Neuron (in vitro differentiated cells): ENCODE data around the gene OSBPL1A.

ENCODE experiments used
- H2AFZ ChIP-seq: one replicate; pipeline ENCODE4 v1.6.1; 2013; ENCODE audit warnings: low read depth, mild to moderate bottlenecking, inconsistent platforms, low read length, moderate library complexity
- H3K27me3 ChIP-seq: one replicate; pipeline ENCODE4 v1.6.1; 2013; ENCODE audit warnings: low read length; ENCODE audit not compliant: insufficient read depth
- H3K36me3 ChIP-seq: one replicate; pipeline ENCODE4 v1.6.1; 2013; ENCODE audit warnings: low read length; ENCODE audit not compliant: insufficient read depth
- H3K4me1 ChIP-seq: one replicate; pipeline ENCODE4 v1.6.1; 2013; ENCODE audit warnings: low read length; ENCODE audit not compliant: insufficient read depth
- H3K4me3 ChIP-seq: 2 replicates; pipeline ENCODE4 v1.5.1; 2013; ENCODE audit warnings: mild to moderate bottlenecking, low read length, moderate library complexity
- H3K9me3 ChIP-seq: one replicate; pipeline ENCODE4 v1.6.1; 2013; ENCODE audit warnings: low read length

OSBPL1A gene

GRCh38 chr18:24267878-24268277 is 129.7 kb downstream of the OSBPL1A start:
- Histone ChIP-seq H2AFZ (no peak overlapping the region), H3K4me1 (peaks cover 27% of the 10 kb centered on the region), H3K4me3 (no peak overlapping the region), H3K27me3 (no peaks in the 10 kb centered on the region), H3K36me3 (peaks cover 5% of the 10 kb centered on the region), H3K9me3 (no peaks in the 10 kb centered on the region)

GRCh38 chr18:24266131-24266530 is 131.5 kb downstream of the OSBPL1A start:
- no peaks in the 10 kb centered on the region for H3K9me3 ChIP-seq
- no peak overlapping the region for H3K4me3 ChIP-seq
- H3K27me3 ChIP-seq: no peaks in the 10 kb centered on the region
- no peak overlapping the region for H2AFZ ChIP-seq
- H3K4me1 ChIP-seq: peaks cover 22% of the 10 kb centered on the region
- H3K36me3 ChIP-seq: peaks cover 5% of the 10 kb centered on the region

GRCh38 chr18:24265502-24266064 is 132.0 kb downstream of the OSBPL1A start:
- Histone ChIP-seq H2AFZ (no peak overlapping the region), H3K4me3 (no peak overlapping the region), H3K9me3 (no peaks in the 10 kb centered on the region), H3K4me1 (peaks cover 17% of the 10 kb centered on the region), H3K36me3 (peaks cover 5% of the 10 kb centered on the region), H3K27me3 (no peaks in the 10 kb centered on the region)

GRCh38 chr18:24263050-24263449 is 134.6 kb downstream of the OSBPL1A start:
- Histone ChIP-seq H2AFZ (no peak overlapping the region), H3K4me3 (no peak overlapping the region), H3K27me3 (no peaks in the 10 kb centered on the region), H3K4me1 (no peaks in the 10 kb centered on the region), H3K36me3 (peaks cover 5% of the 10 kb centered on the region), H3K9me3 (no peaks in the 10 kb centered on the region)

GRCh38 chr18:24262087-24262486 is 135.5 kb downstream of the OSBPL1A start:
- Histone ChIP-seq H3K9me3 (peaks cover 1% of the 10 kb centered on the region), H3K27me3 (no peaks in the 10 kb centered on the region), H2AFZ (no peak overlapping the region), H3K4me3 (no peak overlapping the region), H3K4me1 (no peaks in the 10 kb centered on the region), H3K36me3 (peaks cover 5% of the 10 kb centered on the region)

GRCh38 chr18:24259869-24260641 is 137.6 kb downstream of the OSBPL1A start:
- Histone ChIP-seq H3K36me3 (no peaks in the 10 kb centered on the region), H3K4me1 (no peaks in the 10 kb centered on the region), H3K4me3 (no peak overlapping the region), H2AFZ (no peak overlapping the region), H3K9me3 (peaks cover 2% of the 10 kb centered on the region), H3K27me3 (no peaks in the 10 kb centered on the region)

- Histone ChIP-seq H3K9me3 (peaks cover 8% of the 10 kb centered on the region), H3K36me3 (no peaks in the 10 kb centered on the region), H2AFZ (no peak overlapping the region), H3K4me1 (no peaks in the 10 kb centered on the region), H3K27me3 (no peaks in the 10 kb centered on the region), H3K4me3 (no peak overlapping the region)
These were observed 143.6 kb downstream of the OSBPL1A start for GRCh38 chr18:24254071-24254470.

GRCh38 chr18:24249716-24250115 is 147.9 kb downstream of the OSBPL1A start:
- H3K4me3 ChIP-seq: no peak overlapping the region
- no peaks in the 10 kb centered on the region for H3K4me1 ChIP-seq
- peaks cover 5% of the 10 kb centered on the region for H3K36me3 ChIP-seq
- H3K27me3 ChIP-seq: no peaks in the 10 kb centered on the region
- peaks cover 5% of the 10 kb centered on the region for H3K9me3 ChIP-seq
- H2AFZ ChIP-seq: no peak overlapping the region

GRCh38 chr18:24248359-24248758 is 149.3 kb downstream of the OSBPL1A start:
- Histone ChIP-seq H2AFZ (no peak overlapping the region), H3K27me3 (no peaks in the 10 kb centered on the region), H3K9me3 (peaks cover 5% of the 10 kb centered on the region), H3K4me3 (no peak overlapping the region), H3K4me1 (no peaks in the 10 kb centered on the region), H3K36me3 (peaks cover 5% of the 10 kb centered on the region)

- Histone ChIP-seq H3K27me3 (no peaks in the 10 kb centered on the region), H2AFZ (no peak overlapping the region), H3K9me3 (peaks cover 1% of the 10 kb centered on the region), H3K4me1 (no peaks in the 10 kb centered on the region), H3K36me3 (peaks cover 5% of the 10 kb centered on the region), H3K4me3 (no peak overlapping the region)
These were observed 151.5 kb downstream of the OSBPL1A start for GRCh38 chr18:24246143-24246542.

GRCh38 chr18:24244698-24245097 is 152.9 kb downstream of the OSBPL1A start:
- no peaks in the 10 kb centered on the region for H3K27me3 ChIP-seq
- no peaks in the 10 kb centered on the region for H3K9me3 ChIP-seq

GRCh38 chr18:24243677-24244076 is 153.9 kb downstream of the OSBPL1A start:
- peaks cover 6% of the 10 kb centered on the region for H3K4me1 ChIP-seq
- H3K36me3 ChIP-seq: peaks cover 5% of the 10 kb centered on the region
- no peak overlapping the region for H3K4me3 ChIP-seq
- no peaks in the 10 kb centered on the region for H3K9me3 ChIP-seq
- H3K27me3 ChIP-seq: no peaks in the 10 kb centered on the region
- no peak overlapping the region for H2AFZ ChIP-seq

More at GRCh38 chr18:24244698-24245097, 152.9 kb downstream of the OSBPL1A start:
- Histone ChIP-seq H2AFZ (no peak overlapping the region), H3K4me3 (no peak overlapping the region), H3K36me3 (peaks cover 5% of the 10 kb centered on the region), H3K4me1 (no peaks in the 10 kb centered on the region)

GRCh38 chr18:24239341-24239740 is 158.3 kb downstream of the OSBPL1A start:
- Histone ChIP-seq H3K9me3 (peaks cover 1% of the 10 kb centered on the region), H3K4me3 (no peak overlapping the region), H2AFZ (no peak overlapping the region), H3K4me1 (peaks cover 14% of the 10 kb centered on the region), H3K27me3 (no peaks in the 10 kb centered on the region), H3K36me3 (peaks cover 22% of the 10 kb centered on the region)
